ENCODE measurements around the gene SEMA4C. TPM values are rescaled to one million over a fixed set of nuclear protein-coding genes. Genes with fewer than 3 reads are reported as not detected.

Gene SEMA4C
- polyA plus RNA-seq, 3 donors, result 0.08 to 5.7 (median 0.21) TPM

GRCh38 chr2:96832408-96832753 lies 37.5 kb downstream of the SEMA4C start:
- Mint-ChIP-seq H3K27ac (peak overlapping the region in 3 of 7 donors; percentile 26 to 57 (median 49)), H3K4me3 (no peak overlapping the region)

GRCh38 chr2:96831679-96832078 lies 38.2 kb downstream of the SEMA4C start:
- Histone ChIP-seq H3K4me1 (ENCODE audit: control insufficient read depth in 1 of 2, insufficient read depth in 2 of 2, low read length in 2 of 2) (no peaks in the 10 kb centered on the region), H3K79me2 (ENCODE audit: insufficient read depth, low read length) (no peaks in the 10 kb centered on the region), H3K27me3 (ENCODE audit: control insufficient read depth in 2 of 2, insufficient read depth in 2 of 2, low read length in 2 of 2) (no peaks in the 10 kb centered on the region), H3K36me3 (replicated peaks in 1 of 2; ENCODE audit: control insufficient read depth in 1 of 2, insufficient read depth in 2 of 2, low read length in 2 of 2) (peaks cover 74 to 79% of the 10 kb centered on the region in 2 donors), H3K9me3 (replicated peaks in 1 of 2; ENCODE audit: control insufficient read depth in 1 of 2, insufficient read depth in 1 of 2, low read length in 2 of 2) (no peaks in the 10 kb centered on the region), H3K4me2 (replicated peaks; ENCODE audit: extremely low read depth, low read length, poor library complexity, severe bottlenecking) (no peak overlapping the region), H3K9ac (ENCODE audit: insufficient read depth, low read length, poor library complexity, severe bottlenecking) (no peak overlapping the region), H3K27ac (ENCODE audit: low read depth in 1 of 2, low read length in 2 of 2) (no peak overlapping the region), H3K4me3 (replicated peaks in 1 of 3; ENCODE audit: low read depth in 2 of 3, low read length in 3 of 3) (no peak overlapping the region), H4K20me1 (ENCODE audit: insufficient read depth, low read length) (no peaks in the 10 kb centered on the region), H2AFZ (ENCODE audit: insufficient read depth, low read depth, low read length, poor library complexity, severe bottlenecking) (no peak overlapping the region)
- intact Hi-C loops (cut with micrococcal nuclease), result no loop called here
- H3K4me3 Mint-ChIP-seq, result no peak overlapping the region
- no peak for DNase-seq
- no peaks in the 10 kb centered on the region for H3K4me1 Mint-ChIP-seq
- 96% methylated on average over 7 of the region's 10 CpGs for WGBS (ENCODE audit: insufficient coverage)
- no peaks in the 10 kb centered on the region for H3K9me3 Mint-ChIP-seq
- H3K27me3 Mint-ChIP-seq (ENCODE audit: low read depth in 3 of 3), result peaks cover 0 to 2% (median 1%) of the 10 kb centered on the region in 3 donors
- H3K36me3 Mint-ChIP-seq, result peaks cover 72 to 93% of the 10 kb centered on the region in 2 donors
- no peak overlapping the region for H3K27ac Mint-ChIP-seq
- TF ChIP-seq CTCF (IDR thresholded peaks at IDR 0.05), result no peak

More at GRCh38 chr2:96832408-96832753, 37.5 kb downstream of the SEMA4C start:
- no peaks in the 10 kb centered on the region for H3K9me3 ChIP-seq (replicated peaks in 1 of 2; ENCODE audit: control insufficient read depth in 1 of 2, insufficient read depth in 1 of 2, low read length in 2 of 2)
- TF ChIP-seq CTCF (IDR thresholded peaks at IDR 0.05), result no peak
- peaks cover 69 to 74% of the 10 kb centered on the region in 2 donors for H3K36me3 ChIP-seq (replicated peaks in 1 of 2; ENCODE audit: control insufficient read depth in 1 of 2, insufficient read depth in 2 of 2, low read length in 2 of 2)
- no peaks in the 10 kb centered on the region for H4K20me1 ChIP-seq (ENCODE audit: insufficient read depth, low read length)
- peaks cover 0 to 2% (median 1%) of the 10 kb centered on the region in 3 donors for H3K27me3 Mint-ChIP-seq (ENCODE audit: low read depth in 3 of 3)
- H3K4me3 ChIP-seq (replicated peaks in 1 of 3; ENCODE audit: low read depth in 2 of 3, low read length in 3 of 3), result no peak overlapping the region
- no peaks in the 10 kb centered on the region for H3K27me3 ChIP-seq (ENCODE audit: control insufficient read depth in 2 of 2, insufficient read depth in 2 of 2, low read length in 2 of 2)
- no peaks in the 10 kb centered on the region for H3K79me2 ChIP-seq (ENCODE audit: insufficient read depth, low read length)
- H3K36me3 Mint-ChIP-seq, result peaks cover 74 to 86% of the 10 kb centered on the region in 2 donors
- no peak overlapping the region for H3K4me2 ChIP-seq (replicated peaks; ENCODE audit: extremely low read depth, low read length, poor library complexity, severe bottlenecking)
- no peak overlapping the region for H3K27ac ChIP-seq (ENCODE audit: low read depth in 1 of 2, low read length in 2 of 2)
- H3K9me3 Mint-ChIP-seq, result no peaks in the 10 kb centered on the region
- H3K4me1 ChIP-seq (ENCODE audit: control insufficient read depth in 1 of 2, insufficient read depth in 2 of 2, low read length in 2 of 2), result no peaks in the 10 kb centered on the region
- no peaks in the 10 kb centered on the region for H3K4me1 Mint-ChIP-seq
- no peak overlapping the region for H3K9ac ChIP-seq (ENCODE audit: insufficient read depth, low read length, poor library complexity, severe bottlenecking)
- DNase-seq, result no peak
- intact Hi-C loops (cut with micrococcal nuclease), result no loop called here
- WGBS (ENCODE audit: insufficient coverage), result 94% methylated on average over 11 of the region's 11 CpGs
- no peak overlapping the region for H2AFZ ChIP-seq (ENCODE audit: insufficient read depth, low read depth, low read length, poor library complexity, severe bottlenecking)

All from CD14-positive monocyte (primary cell).